ENCODE data around the gene MLYCD. TPM values are rescaled to one million over a fixed set of nuclear protein-coding genes. Genes with fewer than 3 reads are reported as not detected.

The MLYCD gene
- total RNA-seq, 1 experiment from 2014 or later, result 1.1 TPM

DNA sequence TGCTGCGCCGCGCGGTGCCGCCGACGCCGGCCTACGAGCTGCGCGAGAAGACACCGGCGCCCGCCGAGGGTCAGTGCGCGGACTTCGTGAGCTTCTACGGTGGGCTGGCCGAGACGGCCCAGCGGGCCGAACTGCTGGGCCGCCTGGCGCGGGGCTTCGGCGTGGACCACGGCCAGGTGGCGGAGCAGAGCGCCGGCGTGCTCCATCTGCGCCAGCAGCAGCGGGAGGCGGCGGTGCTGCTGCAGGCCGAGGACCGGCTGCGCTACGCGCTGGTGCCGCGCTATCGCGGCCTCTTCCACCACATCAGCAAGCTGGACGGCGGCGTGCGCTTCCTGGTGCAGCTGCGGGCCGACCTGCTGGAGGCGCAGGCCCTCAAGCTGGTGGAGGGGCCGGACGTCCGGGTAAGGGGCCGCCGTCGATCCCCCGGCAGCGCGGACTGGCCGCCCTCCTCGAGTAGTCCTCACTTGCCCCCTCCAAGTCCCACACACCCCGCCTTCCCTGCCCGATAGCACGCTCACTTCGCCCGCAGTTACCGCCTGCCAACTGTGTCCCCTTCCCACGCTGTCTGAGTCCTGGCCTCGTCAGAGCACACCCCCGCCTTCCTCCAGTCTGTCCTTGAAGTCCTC lies 470 bp downstream of the MLYCD start:
- DNase-seq (ENCODE audit: low read depth), result peak; percentile 60

- DNase-seq (ENCODE audit: low read depth), result no peak
These were observed 1.1 kb downstream of the MLYCD start for GRCh38 chr16:83899978-83900377.

- DNase-seq (ENCODE audit: low read depth), result no peak
These were observed 1.7 kb downstream of the MLYCD start for GRCh38 chr16:83900571-83900970.

DNA sequence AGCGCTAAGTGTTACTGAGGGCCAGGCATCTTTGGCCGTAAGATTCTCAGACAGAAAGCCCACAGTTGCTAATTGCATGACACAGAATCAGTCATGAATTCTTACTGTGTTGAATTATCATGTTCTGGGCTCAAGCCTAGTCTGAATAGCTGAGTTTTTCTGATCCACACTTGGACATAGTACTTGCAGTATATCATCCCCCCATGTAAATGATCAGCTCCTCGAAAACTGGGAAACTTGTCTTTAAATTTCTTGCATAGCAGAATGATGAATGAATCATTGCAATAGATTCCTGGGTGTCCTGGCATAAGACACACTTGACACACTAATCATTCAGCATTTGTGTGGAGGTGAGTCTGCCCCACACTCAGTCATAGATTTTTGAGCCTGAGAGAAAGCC lies 2.2 kb downstream of the MLYCD start:
- no peak for DNase-seq (ENCODE audit: low read depth)

DNA sequence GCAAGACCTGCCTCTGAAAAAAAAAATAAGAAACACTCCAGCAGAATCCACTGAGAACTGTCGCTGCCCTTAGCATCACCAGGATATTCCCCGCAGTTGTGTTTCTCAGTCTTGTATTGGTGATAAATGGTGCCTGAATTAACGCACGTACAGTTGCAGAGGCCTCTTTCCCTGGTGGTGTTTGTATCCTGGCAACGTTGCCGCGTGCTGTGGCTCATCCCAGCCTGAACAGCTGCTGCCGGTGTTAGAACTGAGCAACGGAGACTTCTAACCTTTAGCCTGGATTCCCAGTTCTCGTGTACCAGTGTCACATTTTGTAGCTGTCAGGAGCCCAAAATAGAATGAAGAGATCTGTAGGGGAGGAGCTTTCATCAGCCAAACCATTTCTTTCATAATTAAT lies 4.8 kb downstream of the MLYCD start:
- DNase-seq (ENCODE audit: low read depth), result no peak

GRCh38 chr16:83906683-83907082 lies 7.8 kb downstream of the MLYCD start:
- no peak for DNase-seq (ENCODE audit: low read depth)

DNA sequence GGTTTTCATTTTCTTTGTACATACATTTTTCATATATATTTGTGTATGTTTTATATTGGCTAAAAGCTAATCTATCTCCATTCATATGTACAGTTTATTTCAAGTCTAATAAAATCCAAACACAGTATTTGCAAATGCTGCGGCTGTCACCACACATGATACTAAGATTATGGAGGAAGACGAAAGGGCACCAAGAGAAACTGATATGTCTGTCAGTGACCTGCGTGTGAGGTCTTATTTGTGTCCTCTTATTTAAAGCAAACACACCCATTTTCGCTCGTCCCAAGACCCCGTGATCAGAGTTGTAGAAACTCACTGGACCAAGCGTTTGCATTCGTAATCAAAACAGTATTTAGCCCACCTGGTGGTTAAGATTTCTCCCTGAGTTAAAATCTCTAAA lies 8.2 kb downstream of the MLYCD start:
- no peak for DNase-seq (ENCODE audit: low read depth)

DNA sequence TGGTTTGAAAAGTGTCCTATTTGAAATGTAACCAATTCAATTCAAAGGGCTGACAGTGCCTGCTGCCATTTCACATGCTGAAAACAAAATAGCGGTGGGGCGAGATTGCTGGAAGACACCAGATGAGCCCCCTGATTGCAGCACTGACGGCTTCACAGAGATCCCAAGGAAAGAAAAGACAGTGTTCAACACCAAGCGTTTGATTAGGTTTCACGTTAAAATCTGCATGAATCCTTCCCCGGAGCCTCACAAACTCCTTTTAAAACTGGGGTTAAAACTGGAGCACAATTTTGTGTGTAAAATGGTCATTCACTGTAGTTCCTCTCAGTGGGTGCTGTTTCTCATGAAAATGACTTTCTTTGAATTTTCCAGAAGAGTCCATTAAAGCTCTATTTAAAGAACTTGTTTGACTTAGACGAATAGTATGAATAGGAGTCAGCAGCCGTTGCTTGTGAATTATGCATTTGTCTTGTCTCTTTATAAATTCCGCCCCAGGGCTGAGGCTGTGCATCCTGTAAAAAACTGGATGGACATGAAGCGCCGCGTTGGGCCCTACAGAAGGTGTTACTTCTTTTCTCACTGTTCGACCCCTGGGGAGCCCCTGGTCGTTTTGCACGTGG lies 8.8 kb downstream of the MLYCD start:
- peak; percentile 21 for DNase-seq (ENCODE audit: low read depth)

DNA sequence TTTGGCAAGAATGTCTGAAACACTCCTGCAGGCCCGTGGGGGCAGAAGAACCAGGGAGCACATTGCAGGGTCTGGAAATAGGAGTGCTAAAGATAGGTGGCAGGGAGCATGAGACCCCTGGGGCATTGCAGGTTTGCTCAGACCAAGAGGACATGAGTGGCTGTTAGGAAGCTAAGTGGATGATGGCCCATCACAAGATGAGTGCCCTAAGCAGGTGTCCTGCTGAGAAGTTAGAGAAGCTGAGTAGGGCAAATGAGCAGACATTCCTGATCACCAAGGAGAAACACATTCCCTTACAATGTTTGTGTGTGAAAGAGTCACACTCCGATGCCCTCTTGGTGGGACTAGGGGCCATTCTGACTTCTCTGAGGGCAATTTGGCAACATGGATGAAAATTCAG lies 9.9 kb downstream of the MLYCD start:
- no peak for DNase-seq (ENCODE audit: low read depth)

- DNase-seq (ENCODE audit: low read depth), result no peak
These were observed 12.4 kb downstream of the MLYCD start for GRCh38 chr16:83911290-83911689.

DNA sequence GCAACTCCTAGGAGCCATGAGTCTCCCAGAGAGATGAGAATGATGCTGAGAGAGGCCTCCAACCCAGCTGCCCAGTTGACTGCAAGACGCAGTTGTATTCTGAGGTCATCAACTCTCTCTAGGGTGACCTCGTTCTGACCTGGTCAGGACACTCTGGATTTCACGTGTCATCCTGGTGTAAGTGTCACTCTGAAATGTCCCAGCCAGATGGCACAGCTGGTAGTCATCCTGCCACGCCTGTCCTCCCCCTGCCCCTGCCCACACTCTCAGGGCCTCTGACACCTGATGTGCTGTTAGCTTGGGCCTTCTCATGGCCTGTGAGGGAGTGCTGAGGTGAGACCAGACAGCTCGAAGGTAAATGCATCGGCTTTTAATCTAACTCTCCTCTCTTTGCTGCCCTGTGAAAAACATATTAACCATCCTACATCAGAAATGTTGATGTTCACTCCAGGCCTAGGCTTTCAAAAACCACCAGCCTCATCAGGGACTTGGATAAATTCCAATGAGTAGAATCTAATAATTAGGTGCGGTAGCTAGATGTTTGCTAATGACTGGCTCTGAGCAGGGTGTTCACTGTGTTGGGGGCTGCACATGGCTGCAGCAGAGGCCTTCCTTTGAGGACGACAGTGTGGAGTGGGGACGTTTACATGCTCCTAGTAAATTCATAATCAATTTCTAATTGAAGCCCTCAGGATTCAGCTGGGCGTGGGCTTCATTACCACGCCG lies 13.8 kb downstream of the MLYCD start:
- no peak for DNase-seq (ENCODE audit: low read depth)

DNA sequence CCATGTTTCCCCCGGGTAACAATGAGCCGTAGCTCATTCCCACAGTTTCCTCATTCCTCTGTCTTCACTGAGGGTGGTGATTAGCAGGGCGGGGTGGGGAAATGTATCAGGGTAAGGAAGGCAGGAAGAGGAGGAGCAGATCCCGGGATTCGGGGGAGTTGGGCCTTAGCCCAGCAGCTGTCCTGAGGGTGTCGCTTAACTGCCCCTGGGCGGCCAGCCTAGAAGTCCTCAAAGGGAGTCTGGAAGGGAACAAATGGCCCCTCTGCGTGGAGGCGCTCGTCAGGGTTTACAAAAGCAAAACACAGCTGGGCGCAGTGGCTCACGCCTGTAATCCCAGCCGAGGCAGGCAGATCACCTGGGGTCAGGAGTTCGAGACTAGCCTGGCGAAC lies 14.3 kb downstream of the MLYCD start:
- no peak for DNase-seq (ENCODE audit: low read depth)

- no peak for DNase-seq (ENCODE audit: low read depth)
These were observed 15.3 kb downstream of the MLYCD start for GRCh38 chr16:83914091-83914710.

- no peak for DNase-seq (ENCODE audit: low read depth)
These were observed 16.2 kb downstream of the MLYCD start for GRCh38 chr16:83915081-83915480.

GRCh38 chr16:83915491-83915890 lies 16.6 kb downstream of the MLYCD start:
- no peak for DNase-seq (ENCODE audit: low read depth)

DNA sequence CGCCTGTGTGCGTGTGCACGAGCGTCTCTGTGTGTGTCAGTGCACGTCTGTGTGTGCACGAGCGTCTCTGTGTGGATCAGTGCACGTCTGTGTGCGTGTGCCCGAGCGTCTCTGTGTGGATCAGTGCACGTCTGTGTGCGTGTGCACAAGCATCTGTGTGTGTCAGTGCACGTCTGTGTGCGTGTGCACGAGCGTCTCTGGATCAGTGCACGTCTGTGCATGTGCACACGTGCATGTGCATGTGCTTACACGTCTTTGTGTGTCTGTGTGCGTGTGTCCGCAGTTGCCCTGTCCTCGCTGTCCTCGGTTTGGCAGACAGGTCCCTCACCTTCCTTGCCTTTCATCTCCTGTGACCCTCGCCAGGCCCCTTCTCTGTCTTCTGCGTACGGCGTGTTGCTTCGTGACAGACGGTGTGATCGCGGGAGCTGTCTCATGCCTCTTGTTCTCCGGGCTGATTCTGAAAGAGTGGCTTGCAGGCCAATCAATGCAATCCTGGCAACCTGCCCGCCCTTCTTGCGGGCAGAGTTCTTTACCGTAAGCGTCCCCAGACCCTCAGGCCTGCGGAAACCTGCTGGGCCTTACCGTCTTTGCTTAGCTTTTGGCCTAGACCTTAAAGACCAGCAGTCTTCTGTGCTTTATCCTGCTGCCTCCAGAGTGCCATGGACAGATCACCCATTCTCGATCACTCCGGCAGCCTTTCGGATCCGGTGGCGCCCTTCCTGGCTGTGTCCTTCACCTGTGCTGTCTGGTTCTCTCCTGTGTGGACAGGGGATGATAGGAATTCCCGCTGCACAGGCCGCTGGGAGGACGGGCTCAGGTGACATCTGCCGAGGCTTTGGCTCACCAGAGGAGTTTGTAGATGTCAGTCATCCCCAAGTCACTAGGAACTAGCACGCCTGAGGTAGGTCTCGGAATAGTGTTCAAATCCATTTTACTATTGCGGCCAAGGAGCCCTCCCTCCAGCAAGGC lies 18.5 kb downstream of the MLYCD start:
- no peak for DNase-seq (ENCODE audit: low read depth)

DNA sequence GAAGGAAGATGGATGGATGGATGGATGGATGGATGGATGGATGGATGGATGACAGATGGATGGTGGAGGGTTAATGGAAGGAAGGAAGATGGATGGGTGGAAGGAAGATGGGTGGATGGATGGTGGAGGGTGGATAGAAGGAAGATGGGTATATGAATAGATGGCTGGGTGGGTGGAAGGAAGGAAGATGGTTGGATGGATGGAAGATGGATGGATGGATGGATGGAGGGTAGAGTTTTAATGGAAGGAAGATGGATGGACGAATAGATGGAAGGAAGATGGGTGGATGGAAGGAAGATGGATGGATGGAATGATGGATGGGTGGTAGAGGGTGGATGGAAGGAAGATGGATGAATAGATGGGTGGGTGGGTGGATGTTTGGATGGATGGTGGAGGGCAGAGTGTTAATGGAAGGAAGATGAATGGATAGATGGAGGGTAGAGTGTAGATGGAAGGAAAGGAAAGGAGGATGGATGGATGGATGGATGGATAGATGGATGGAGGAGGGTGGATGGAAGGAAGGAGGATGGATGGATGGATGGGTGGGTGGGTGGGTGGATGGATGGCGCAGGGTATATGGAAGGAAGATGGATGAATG lies 22.1 kb downstream of the MLYCD start:
- DNase-seq (ENCODE audit: low read depth), result no peak

DNA sequence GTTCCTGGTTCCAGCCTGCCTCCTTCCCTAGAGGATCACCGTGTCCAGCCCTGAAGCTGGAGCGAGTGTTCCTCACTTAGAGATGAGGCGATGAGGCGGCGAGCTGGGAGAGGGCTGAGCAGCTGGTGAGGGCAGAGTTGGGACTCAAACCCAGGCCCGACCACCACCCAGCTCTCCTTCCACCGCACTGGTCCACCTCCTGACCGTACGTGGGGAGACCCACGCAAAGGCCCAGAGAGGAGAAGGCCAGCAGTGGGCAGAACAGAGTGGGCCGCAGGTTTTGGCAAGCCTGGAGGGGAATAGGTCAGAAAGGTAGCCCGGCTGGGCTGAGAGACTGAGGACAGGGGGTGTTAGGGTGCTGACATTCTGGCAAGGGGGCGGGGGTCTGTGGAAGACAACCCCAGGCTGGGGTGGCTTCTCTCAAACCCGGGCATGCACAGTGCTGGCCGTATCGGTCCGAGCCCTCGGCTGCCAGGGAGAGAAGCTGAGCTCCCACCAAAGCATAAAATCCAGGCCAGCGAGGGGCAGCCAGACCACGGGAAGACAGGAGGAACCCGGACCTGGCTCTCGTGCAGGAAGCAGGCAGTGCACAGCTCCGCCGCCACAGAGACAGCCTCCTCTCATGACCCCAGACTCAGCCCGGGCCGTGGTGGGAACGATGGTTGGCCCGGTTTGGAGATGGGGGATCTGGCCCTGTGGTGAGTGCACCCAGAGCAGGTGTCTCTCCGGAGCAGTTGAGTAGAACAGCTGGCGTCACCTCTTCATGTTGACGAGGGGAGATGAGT lies 24.9 kb downstream of the MLYCD start:
- DNase-seq (ENCODE audit: low read depth), result no peak

DNA sequence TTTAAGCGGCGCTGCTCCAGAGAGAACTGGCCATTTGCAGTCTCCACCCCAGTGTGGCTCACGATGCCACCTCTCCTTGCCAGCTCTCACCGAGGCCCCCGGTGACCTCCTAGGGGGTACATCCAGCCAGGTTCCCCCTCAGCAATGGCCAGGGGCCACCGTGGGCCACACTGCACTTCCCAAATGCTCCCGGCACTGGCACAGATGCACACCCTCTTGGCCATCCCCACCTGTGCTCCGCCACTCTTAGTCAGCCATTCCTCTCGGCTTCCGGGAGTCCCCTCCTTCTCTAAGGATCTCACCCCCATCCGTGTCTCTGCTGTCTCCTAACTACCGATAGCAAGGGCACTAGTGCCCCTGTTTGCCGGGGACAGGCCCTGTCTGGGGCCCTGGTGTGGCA lies 25.8 kb downstream of the MLYCD start:
- no peak for DNase-seq (ENCODE audit: low read depth)

DNA sequence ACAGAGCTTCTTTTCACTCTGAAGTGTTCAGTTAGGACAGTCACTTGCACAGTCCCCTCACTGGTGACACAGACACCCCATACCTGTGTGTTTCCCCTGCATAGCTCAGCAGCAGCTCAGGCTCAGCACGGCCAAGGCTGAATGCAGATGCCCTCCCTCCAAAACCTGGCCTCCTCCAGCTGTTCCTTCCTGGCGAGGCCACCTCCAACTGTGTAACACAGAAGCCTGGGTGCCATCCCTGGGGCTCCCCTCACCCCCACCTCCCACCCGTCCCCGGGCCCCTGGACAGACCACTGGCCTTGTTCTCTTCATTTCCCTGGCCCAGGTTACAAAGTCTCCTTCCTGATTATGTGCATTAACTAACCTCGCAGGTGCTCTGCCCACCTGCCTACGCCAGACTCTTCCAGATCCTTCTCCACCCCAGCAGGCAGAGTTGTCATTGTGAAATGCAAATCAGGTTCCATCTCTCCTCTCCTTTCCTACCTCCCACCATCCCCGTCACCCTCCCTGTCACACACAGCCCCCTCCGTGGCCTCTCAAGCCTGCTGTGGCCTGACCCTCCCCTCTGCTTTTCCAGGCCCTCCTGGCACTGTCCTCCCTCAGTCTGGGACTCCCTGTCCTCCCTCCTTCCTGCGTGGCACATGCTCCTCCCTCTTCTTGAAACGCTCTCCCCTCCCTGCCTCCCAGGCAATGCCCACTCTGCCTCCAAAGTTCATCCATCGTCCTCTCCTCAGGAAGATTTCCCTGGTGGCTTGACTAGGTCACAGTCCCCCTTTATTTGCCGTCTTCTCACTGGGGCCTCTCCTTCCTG lies 26.4 kb downstream of the MLYCD start:
- no peak for DNase-seq (ENCODE audit: low read depth)

All from RPMI7951 (cell line).